ENCODE data around the gene ABCG4. TPM values are rescaled to one million over a fixed set of nuclear protein-coding genes. Genes with fewer than 3 reads are reported as not detected.
"Not testable (repeated sequence)": the region's sequence is repeated elsewhere in the genome, so short reads cannot be mapped to it uniquely, and the experiment has no call there.

ABCG4 gene
- total RNA-seq, 3 donors from 2014 or later: 0.16 TPM; not detected in 2

DNA sequence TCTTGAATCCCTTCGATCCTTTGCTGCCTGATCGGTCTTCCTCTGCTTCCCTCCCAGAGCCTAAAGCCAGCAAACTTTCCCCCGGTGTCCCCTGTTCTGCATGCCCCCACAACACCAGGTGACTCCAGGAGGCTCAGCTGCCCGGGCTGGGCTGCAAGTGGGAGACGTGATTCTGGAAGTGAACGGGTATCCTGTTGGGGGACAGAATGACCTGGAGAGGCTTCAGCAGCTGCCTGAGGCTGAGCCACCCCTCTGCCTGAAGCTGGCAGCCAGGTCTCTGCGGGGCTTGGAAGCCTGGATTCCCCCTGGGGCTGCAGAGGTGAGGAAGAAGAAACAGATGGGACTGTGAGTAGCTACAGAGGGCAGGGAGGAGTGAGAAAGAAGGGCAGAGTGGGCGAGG, 40.0 kb downstream of the ABCG4 start:
- intact Hi-C loops (cut with DNase I; ENCODE audit: low total_unique reads): no loop called here
- no peak for DNase-seq (ENCODE audit: low spot score in 2 of 2)
- H3K27me3 ChIP-seq: peaks cover 0 to 2% of the 10 kb centered on the region in 2 donors
- H3K4me1 ChIP-seq: no peaks in the 10 kb centered on the region
- no peaks in the 10 kb centered on the region for H3K9me3 ChIP-seq
- no peaks in the 10 kb centered on the region for H3K36me3 ChIP-seq
- no peak overlapping the region for H3K4me3 ChIP-seq
- no peak for TF ChIP-seq POLR2A (IDR thresholded peaks at IDR 0.05)
- no peak for TF ChIP-seq POLR2AphosphoS5 (IDR thresholded peaks at IDR 0.05)
- no peak for TF ChIP-seq CTCF (IDR thresholded peaks at IDR 0.05)
- no peak overlapping the region for H3K27ac ChIP-seq

DNA sequence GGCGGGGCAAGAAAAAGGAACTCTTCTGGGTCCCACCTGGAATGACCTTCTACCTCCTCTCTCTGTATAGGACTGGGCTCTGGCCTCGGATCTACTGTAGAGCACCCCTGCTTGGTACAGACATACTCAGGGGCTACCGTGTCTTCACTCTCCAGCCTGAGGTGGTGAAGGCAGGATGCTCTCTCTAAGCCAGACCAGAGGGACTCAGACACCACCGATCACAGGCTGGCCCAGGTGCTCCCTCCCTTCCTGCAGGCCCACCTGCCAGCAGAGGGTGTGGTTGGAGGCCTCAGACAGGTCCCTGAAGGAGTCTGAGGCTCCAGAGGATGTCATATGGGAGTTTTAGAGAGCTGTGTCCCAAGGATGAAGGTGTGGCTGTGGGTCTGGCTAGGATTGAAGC, 40.5 kb downstream of the ABCG4 start:
- H3K9me3 ChIP-seq: no peaks in the 10 kb centered on the region
- intact Hi-C loops (cut with DNase I; ENCODE audit: low total_unique reads): no loop called here

GRCh38 chr11:119190531-119190930, 41.7 kb downstream of the ABCG4 start:
- Histone ChIP-seq H3K27ac (no peak overlapping the region), H3K4me3 (no peak overlapping the region), H3K36me3 (no peaks in the 10 kb centered on the region), H3K4me1 (no peaks in the 10 kb centered on the region), H3K27me3 (peaks cover 0 to 2% of the 10 kb centered on the region in 2 donors), H3K9me3 (no peaks in the 10 kb centered on the region)
- intact Hi-C loops (cut with DNase I; ENCODE audit: low total_unique reads): no loop called here
- no peak for DNase-seq (ENCODE audit: low spot score in 2 of 2)
- TF ChIP-seq POLR2AphosphoS5 (IDR thresholded peaks at IDR 0.05) (no peak), POLR2A (IDR thresholded peaks at IDR 0.05) (no peak), CTCF (IDR thresholded peaks at IDR 0.05) (no peak)

More for the DNA sequence above, 40.5 kb downstream of the ABCG4 start:
- Histone ChIP-seq H3K27me3 (peaks cover 0 to 2% of the 10 kb centered on the region in 2 donors), H3K27ac (no peak overlapping the region), H3K4me3 (no peak overlapping the region), H3K36me3 (no peaks in the 10 kb centered on the region), H3K4me1 (no peaks in the 10 kb centered on the region)
- TF ChIP-seq POLR2A (IDR thresholded peaks at IDR 0.05) (no peak), POLR2AphosphoS5 (IDR thresholded peaks at IDR 0.05) (no peak), CTCF (IDR thresholded peaks at IDR 0.05) (no peak)
- DNase-seq (ENCODE audit: low spot score in 2 of 2): no peak

GRCh38 chr11:119191265-119191664, 42.4 kb downstream of the ABCG4 start:
- H3K4me3 ChIP-seq; H3K36me3 ChIP-seq; H3K9me3 ChIP-seq; H3K27ac ChIP-seq; intact Hi-C loops (cut with DNase I; ENCODE audit: low total_unique reads); H3K4me1 ChIP-seq; DNase-seq (ENCODE audit: low spot score in 2 of 2); H3K27me3 ChIP-seq: not testable (repeated sequence)

GRCh38 chr11:119192111-119192510, 43.3 kb downstream of the ABCG4 start:
- H3K36me3 ChIP-seq: no peaks in the 10 kb centered on the region
- H3K27me3 ChIP-seq: no peaks in the 10 kb centered on the region
- intact Hi-C loops (cut with DNase I; ENCODE audit: low total_unique reads): no loop called here
- TF ChIP-seq POLR2AphosphoS5 (IDR thresholded peaks at IDR 0.05): no peak
- no peak for TF ChIP-seq CTCF (IDR thresholded peaks at IDR 0.05)
- no peak for TF ChIP-seq POLR2A (IDR thresholded peaks at IDR 0.05)
- no peak overlapping the region for H3K4me3 ChIP-seq
- H3K27ac ChIP-seq: no peak overlapping the region
- DNase-seq (ENCODE audit: low spot score in 2 of 2): no peak
- no peaks in the 10 kb centered on the region for H3K4me1 ChIP-seq
- H3K9me3 ChIP-seq: no peaks in the 10 kb centered on the region

DNA sequence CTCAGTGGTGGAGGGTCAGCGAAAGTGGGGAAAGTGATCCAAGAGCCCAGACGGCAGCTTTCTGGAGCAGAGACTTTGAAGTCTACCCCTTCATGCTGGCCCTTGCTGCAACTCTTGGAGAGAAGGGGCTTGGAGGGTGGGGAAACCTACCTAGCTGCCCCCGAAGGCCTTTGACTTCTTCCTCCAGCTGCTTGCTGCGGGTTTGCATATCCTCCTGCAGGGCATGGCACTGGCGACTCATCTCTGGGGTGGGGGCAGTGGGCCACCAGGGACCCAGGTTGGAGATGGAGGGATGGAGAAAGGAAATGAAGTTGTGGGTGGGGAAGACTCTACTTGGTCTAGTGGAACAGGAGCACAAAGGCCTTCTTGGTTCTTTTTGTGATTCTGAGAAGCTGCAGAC, 44.1 kb downstream of the ABCG4 start:
- DNase-seq (ENCODE audit: low spot score in 2 of 2): no peak
- Histone ChIP-seq H3K27me3 (no peaks in the 10 kb centered on the region), H3K9me3 (no peaks in the 10 kb centered on the region), H3K27ac (no peak overlapping the region), H3K4me3 (no peak overlapping the region), H3K4me1 (no peaks in the 10 kb centered on the region), H3K36me3 (no peaks in the 10 kb centered on the region)
- intact Hi-C loops (cut with DNase I; ENCODE audit: low total_unique reads): no loop called here
- no peak for TF ChIP-seq CTCF (IDR thresholded peaks at IDR 0.05)
- no peak for TF ChIP-seq POLR2AphosphoS5 (IDR thresholded peaks at IDR 0.05)
